ENCODE data around the gene NTRK2. TPM values are rescaled to one million over a fixed set of nuclear protein-coding genes. Genes with fewer than 3 reads are reported as not detected.

NTRK2 gene
- total and polyA plus RNA-seq, 3 donors from 2014 or later: 5.3 to 10.8 (median 5.6) TPM

- no peaks in the 10 kb centered on the region for H3K9me3 ChIP-seq
- H3K36me3 ChIP-seq (ENCODE audit: low read depth, missing control alignments): no peaks in the 10 kb centered on the region
- no peak for DNase-seq
- TF ChIP-seq CTCF (IDR thresholded peaks at IDR 0.05) (no peak), POLR2A (IDR thresholded peaks at IDR 0.05) (no peak)
- H3K27me3 ChIP-seq: no peaks in the 10 kb centered on the region
- no peaks in the 10 kb centered on the region for H3K4me1 ChIP-seq
- no peak overlapping the region for H3K4me3 ChIP-seq
- H3K27ac ChIP-seq: no peak overlapping the region
- WGBS, 2 donors: 75 to 82% methylated on average over 5 of the region's 5 CpGs
- intact Hi-C loops (cut with DNase I; ENCODE audit: low total_unique reads): no loop called here
Observed at GRCh38 chr9:84659313-84659712, 10.2 kb upstream of the NTRK2 start.

- no peaks in the 10 kb centered on the region for H3K27me3 ChIP-seq
- DNase-seq: no peak
- no peaks in the 10 kb centered on the region for H3K4me1 ChIP-seq
- no peak overlapping the region for H3K27ac ChIP-seq
- H3K9me3 ChIP-seq: no peaks in the 10 kb centered on the region
- 71 to 76% methylated on average over 1 of the region's 1 CpG for WGBS, 2 donors
- no peak overlapping the region for H3K4me3 ChIP-seq
- no peaks in the 10 kb centered on the region for H3K36me3 ChIP-seq (ENCODE audit: low read depth, missing control alignments)
- intact Hi-C loops (cut with DNase I; ENCODE audit: low total_unique reads): no loop called here
- TF ChIP-seq POLR2A (IDR thresholded peaks at IDR 0.05): no peak
- TF ChIP-seq CTCF (IDR thresholded peaks at IDR 0.05): no peak
Observed at GRCh38 chr9:84659773-84660172, 9.8 kb upstream of the NTRK2 start.

GRCh38 chr9:84667571-84668195 is 1.8 kb upstream of the NTRK2 start:
- peak overlapping the region; percentile 49 to 57 for H3K4me3 ChIP-seq
- peak; percentile 54 for DNase-seq
- intact Hi-C loops (cut with DNase I; ENCODE audit: low total_unique reads): no loop called here
- TF ChIP-seq CTCF (IDR thresholded peaks at IDR 0.05) (peak; percentile 41 to 43 (median 42)), POLR2A (IDR thresholded peaks at IDR 0.05) (no peak)
- peaks cover 10% of the 10 kb centered on the region for H3K4me1 ChIP-seq
- H3K27ac ChIP-seq: no peak overlapping the region
- H3K27me3 ChIP-seq: no peaks in the 10 kb centered on the region
- 7 to 8% methylated on average over 27 of the region's 27 CpGs for WGBS, 2 donors
- no peaks in the 10 kb centered on the region for H3K9me3 ChIP-seq
- H3K36me3 ChIP-seq (ENCODE audit: low read depth, missing control alignments): no peaks in the 10 kb centered on the region

GRCh38 chr9:84668196-84669012 is 1.1 kb upstream of the NTRK2 start:
- peaks cover 10% of the 10 kb centered on the region for H3K4me1 ChIP-seq
- H3K9me3 ChIP-seq: no peaks in the 10 kb centered on the region
- H3K4me3 ChIP-seq: peak overlapping the region; percentile 49 to 57
- TF ChIP-seq CTCF (IDR thresholded peaks at IDR 0.05) (peak; percentile 51 to 65 (median 55)), POLR2A (IDR thresholded peaks at IDR 0.05) (no peak)
- no peaks in the 10 kb centered on the region for H3K36me3 ChIP-seq (ENCODE audit: low read depth, missing control alignments)
- DNase-seq: peak; percentile 86
- intact Hi-C loops (cut with DNase I; ENCODE audit: low total_unique reads): no loop called here
- WGBS, 2 donors: 0% methylated on average over 28 to 64 of the region's 76 CpGs
- no peaks in the 10 kb centered on the region for H3K27me3 ChIP-seq
- H3K27ac ChIP-seq: no peak overlapping the region
